PC-3 (cell line): ENCODE results near the gene ARL9. TPM values are rescaled to one million over a fixed set of nuclear protein-coding genes. Genes with fewer than 3 reads are reported as not detected.

Source experiments
- ATAC-seq: fragments of 200-7000 bp; cut with Tn5 transposase; 2 replicates; pipeline ENCODE4 v1.9.1; 2020; ENCODE audit warnings: mild to moderate bottlenecking, moderate library complexity
- BruUV-seq: library from RNA; stranded (reverse); fragments of 400-500 nt; replicated peaks from 2 replicates; lab custom pipeline; 2021; lab: Mats Ljungman, UMichigan
- CTCF ChIA-PET: fragments of 300-600 bp; sonication (Branson Sonifier 250); formaldehyde crosslinking; loops from one replicate; lab custom pipeline; 2022; ENCODE audit warnings: antibody characterized with exemption; lab: Charles Lee
- POLR2A ChIA-PET: fragments of 300-600 bp; sonication (Branson Sonifier 250); formaldehyde crosslinking; loops from one replicate; lab custom pipeline; 2022; ENCODE audit warnings: antibody characterized with exemption; ENCODE audit not compliant: unreplicated experiment; lab: Charles Lee
- DNase-seq: peaks from one replicate; pipeline ENCODE4 v3.0.0-alpha.2; 2015
- H2AFZ ChIP-seq: fragments of 300-600 bp; sonication (generic); 2 replicates; pipeline ENCODE4 v1.6.0; 2016; ENCODE audit warnings: antibody characterized with exemption, low read length
- H3F3A ChIP-seq: fragments of 300-600 bp; sonication (generic); one replicate; pipeline ENCODE4 v1.6.0; 2017; ENCODE audit warnings: antibody characterized with exemption, low read length, control low read depth, mild to moderate bottlenecking; ENCODE audit not compliant: unreplicated experiment
- H3K27ac ChIP-seq: fragments of 300-600 bp; sonication (generic); 2 replicates; pipeline ENCODE4 v1.5.1; 2016; ENCODE audit warnings: mild to moderate bottlenecking, low read length
- H3K27me3 ChIP-seq: fragments of 300-600 bp; sonication (generic); 2 replicates; pipeline ENCODE4 v1.6.1; 2016; ENCODE audit warnings: low read length, mixed read lengths
- H3K36me3 ChIP-seq: fragments of 300-600 bp; sonication (generic); 2 replicates; pipeline ENCODE4 v1.6.1; 2016; ENCODE audit warnings: low read depth, mixed run types, low read length, mixed read lengths
- H3K4me1 ChIP-seq: fragments of 300-600 bp; sonication (generic); 2 replicates; pipeline ENCODE4 v1.5.1; 2016; ENCODE audit warnings: low read length; ENCODE audit not compliant: insufficient read depth
- H3K4me2 ChIP-seq: fragments of 300-600 bp; sonication (generic); 2 replicates; pipeline ENCODE4 v1.6.0; 2016; ENCODE audit warnings: low read length
- H3K4me3 ChIP-seq: fragments of 300-600 bp; sonication (generic); 2 replicates; pipeline ENCODE4 v1.5.1; 2016; ENCODE audit warnings: mild to moderate bottlenecking, low read length, mixed read lengths
- H3K79me2 ChIP-seq: fragments of 300-600 bp; sonication (generic); 2 replicates; pipeline ENCODE4 v1.6.1; 2017; ENCODE audit warnings: low read length, mixed read lengths
- H3K9ac ChIP-seq: fragments of 300-600 bp; sonication (generic); 2 replicates; pipeline ENCODE4 v1.6.0; 2016; ENCODE audit warnings: mild to moderate bottlenecking, low read length
- H3K9me2 ChIP-seq: fragments of 300-600 bp; sonication (generic); replicated peaks from 2 replicates; pipeline ENCODE4 v1.6.1; 2016; ENCODE audit warnings: mixed run types, low read length, mixed read lengths
- H3K9me3 ChIP-seq: fragments of 300-600 bp; sonication (generic); 2 replicates; pipeline ENCODE4 v1.6.1; 2016; ENCODE audit warnings: low read length, mixed read lengths
- H4K20me1 ChIP-seq: fragments of 300-600 bp; sonication (generic); 2 replicates; pipeline ENCODE4 v1.6.1; 2016; ENCODE audit warnings: low read length, mixed read lengths
- CTCF ChIP-seq: fragments of 300-600 bp; sonication (generic); conservative IDR thresholded peaks from 2 replicates; pipeline ENCODE4 v1.5.1; 2017; ENCODE audit warnings: antibody characterized with exemption, low read depth, mild to moderate bottlenecking, low read length
- EZH2 ChIP-seq: fragments of 300-600 bp; sonication (generic); IDR thresholded peaks from one replicate; pipeline ENCODE4 v1.6.1; 2017; ENCODE audit warnings: antibody characterized with exemption, mild to moderate bottlenecking, low read length; ENCODE audit not compliant: unreplicated experiment
- EZH2phosphoT487 ChIP-seq: fragments of 300-600 bp; sonication (generic); IDR thresholded peaks from 2 replicates; pipeline ENCODE4 v1.6.1; 2018; ENCODE audit warnings: mild to moderate bottlenecking, antibody characterized with exemption, low read length, borderline replicate concordance
- intact Hi-C: fragments of 100-400 bp; cut with micrococcal nuclease; formaldehyde crosslinking; loops from 2 replicates; pipeline ENCODE4 v1.9.0; 2023
- total RNA-seq: library from RNA; depleted of rRNA; stranded (reverse); fragments of >200 nt; gene quantifications from 2 replicates; pipeline ENCODE4 v1.2.3, GENCODE V29; 2014

The ARL9 gene
- total RNA-seq, 1 experiment from 2014 or later = 0.51 TPM

GRCh38 chr4:56469489-56470210, 35.9 kb upstream of the ARL9 start:
- Histone ChIP-seq H3K4me2 (peak overlapping the region; percentile 89), H3K4me3 (peak overlapping the region; percentile 86), H4K20me1 (peaks cover 19% of the 10 kb centered on the region), H3K9ac (peak overlapping the region; percentile 87; the same call in 1 of the 2 replicates), H3K4me1 (peaks cover 26% of the 10 kb centered on the region), H3K36me3 (peaks cover 42% of the 10 kb centered on the region), H3K9me2 (no peaks in the 10 kb centered on the region), H3K27ac (no peak overlapping the region), H3K9me3 (no peaks in the 10 kb centered on the region), H3K79me2 (peaks cover 66% of the 10 kb centered on the region), H3K27me3 (no peaks in the 10 kb centered on the region), H2AFZ (no peak overlapping the region), H3F3A (no peaks in the 10 kb centered on the region)
- ATAC-seq (no peak), DNase-seq (no peak)
- ChIA-PET CTCF (no interaction called here), POLR2A (no interaction called here)
- intact Hi-C loops = no loop called here
- no peak for TF ChIP-seq EZH2phosphoT487
- no peak for TF ChIP-seq CTCF
- no peak for TF ChIP-seq EZH2
- no TSS peak for BruUV-seq

- no peak overlapping the region for H2AFZ ChIP-seq
- no peak overlapping the region for H3K4me2 ChIP-seq
- TF ChIP-seq CTCF (no peak), EZH2phosphoT487 (no peak), EZH2 (no peak)
- DNase-seq (no peak), ATAC-seq (no peak)
- H3K4me3 ChIP-seq = no peak overlapping the region
- ChIA-PET CTCF (no interaction called here), POLR2A (interaction anchor here (0.7 kb wide), 1 partner anchor 8 kb away, joined by 5 read pairs; no protein-coding TSS in a partner anchor)
- no peak overlapping the region for H3K27ac ChIP-seq
- no peaks in the 10 kb centered on the region for H3K9me2 ChIP-seq
- H3K9me3 ChIP-seq = no peaks in the 10 kb centered on the region
- H4K20me1 ChIP-seq = no peaks in the 10 kb centered on the region
- no peaks in the 10 kb centered on the region for H3K27me3 ChIP-seq
- no peaks in the 10 kb centered on the region for H3K4me1 ChIP-seq
- peaks cover 75% of the 10 kb centered on the region for H3K36me3 ChIP-seq
- no peaks in the 10 kb centered on the region for H3F3A ChIP-seq
- intact Hi-C loops = loop anchor here (5.0 kb wide), 1 partner anchor 66 kb away; no protein-coding TSS in a partner anchor
- H3K79me2 ChIP-seq = peaks cover 4% of the 10 kb centered on the region; the same call in 1 of the 2 replicates
- H3K9ac ChIP-seq = no peak overlapping the region
- no TSS peak for BruUV-seq
These were observed 29.7 kb upstream of the ARL9 start for GRCh38 chr4:56475917-56476316.

GRCh38 chr4:56477192-56477702, 28.3 kb upstream of the ARL9 start:
- no peak overlapping the region for H3K9ac ChIP-seq
- no TSS peak for BruUV-seq
- no peaks in the 10 kb centered on the region for H3K9me3 ChIP-seq
- H3K27me3 ChIP-seq = no peaks in the 10 kb centered on the region
- ATAC-seq (no peak), DNase-seq (no peak)
- POLR2A ChIA-PET = no interaction called here
- intact Hi-C loops = loop anchor here (5.0 kb wide), 1 partner anchor 65 kb away; no protein-coding TSS in a partner anchor
- no peak for TF ChIP-seq EZH2
- TF ChIP-seq EZH2phosphoT487 = no peak
- no peak for TF ChIP-seq CTCF
- no peak overlapping the region for H3K4me3 ChIP-seq
- no peak overlapping the region for H3K27ac ChIP-seq
- no peaks in the 10 kb centered on the region for H3F3A ChIP-seq
- H2AFZ ChIP-seq = no peak overlapping the region
- H3K4me1 ChIP-seq = no peaks in the 10 kb centered on the region
- H3K79me2 ChIP-seq = no peaks in the 10 kb centered on the region
- H3K36me3 ChIP-seq = peaks cover 69% of the 10 kb centered on the region
- H3K9me2 ChIP-seq = no peaks in the 10 kb centered on the region
- H3K4me2 ChIP-seq = no peak overlapping the region
- no peaks in the 10 kb centered on the region for H4K20me1 ChIP-seq
- CTCF ChIA-PET = no interaction called here
